GM12878 (cell line): Measurements from ENCODE around the gene HMGXB3. TPM values are rescaled to one million over a fixed set of nuclear protein-coding genes. Genes with fewer than 3 reads are reported as not detected.
"Not testable (repeated sequence)": the region's sequence is repeated elsewhere in the genome, so short reads cannot be mapped to it uniquely, and the experiment has no call there.

Experiments
- ATAC-seq: fragments of 200-7000 bp; cut with Tn5 transposase; 3 replicates; pipeline ENCODE4 v1.9.1; 2020; ENCODE audit warnings: mild to moderate bottlenecking, moderate library complexity
- BruUV-seq: library from RNA; stranded (reverse); fragments of 400-500 nt; replicated peaks from 2 replicates; lab custom pipeline; 2021; lab: Mats Ljungman, UMichigan
- CTCF ChIA-PET: fragments of 300-600 bp; sonication (Branson Sonifier 250); formaldehyde crosslinking; extraction: SDS; loops from one replicate; lab custom pipeline; 2021; ENCODE audit warnings: inconsistent platforms; lab: Yijun Ruan, JAX
- POLR2A ChIA-PET: fragments of 350-600 bp; formaldehyde crosslinking; extraction: SDS; loops from one replicate; lab custom pipeline; 2021; ENCODE audit warnings: inconsistent platforms; lab: Charles Lee
- RAD21 ChIA-PET: fragments of 300-600 bp; sonication (Branson Sonifier 250); formaldehyde crosslinking; loops from one replicate; lab custom pipeline; 2023; ENCODE audit warnings: antibody characterized with exemption; ENCODE audit not compliant: unreplicated experiment; lab: Charles Lee
- SMC1A ChIA-PET: fragments of 300-600 bp; sonication (Branson Sonifier 250); formaldehyde crosslinking; loops from one replicate; lab custom pipeline; 2023; ENCODE audit not compliant: unreplicated experiment, uncharacterized antibody; lab: Charles Lee
- DNase-seq: peaks from one replicate; pipeline ENCODE4 v3.0.0-alpha.2; 2011; ENCODE audit warnings: low read depth, low spot score
- FAIRE-seq: peaks from 3 replicates; lab custom pipeline; 2011; peaks lifted over from hg19 to GRCh38; lab: Jason Lieb, UNC
- H2AFZ ChIP-seq: 2 replicates; pipeline ENCODE4 v1.6.0; 2011; ENCODE audit warnings: low read depth, low read length, control low read depth; ENCODE audit not compliant: control insufficient read depth
- H3K27ac ChIP-seq: 2 replicates; pipeline ENCODE4 v1.5.1; 2011; ENCODE audit warnings: control low read depth; ENCODE audit not compliant: control insufficient read depth, insufficient read depth
- H3K27me3 ChIP-seq, 2 experiments: replicated peaks in 1 of 2; 2 replicates each; pipeline versions ENCODE4 v1.6.0 to v1.6.1; 2011; ENCODE audit warnings: low read length in 1 of 2; ENCODE audit not compliant: control insufficient read depth in 2 of 2, insufficient read depth in 2 of 2
- H3K36me3 ChIP-seq, 2 experiments: 2 replicates each; pipeline ENCODE4 v1.5.1; 2011; ENCODE audit warnings: low read length in 1 of 2; ENCODE audit not compliant: control insufficient read depth in 2 of 2, insufficient read depth in 2 of 2
- H3K4me1 ChIP-seq: 2 replicates; pipeline ENCODE4 v1.6.1; 2011; ENCODE audit warnings: mild to moderate bottlenecking, low read length, moderate library complexity, mixed read lengths; ENCODE audit not compliant: control insufficient read depth, insufficient read depth
- H3K4me2 ChIP-seq: 2 replicates; pipeline ENCODE4 v1.6.0; 2011; ENCODE audit warnings: control low read depth; ENCODE audit not compliant: control insufficient read depth, insufficient read depth
- H3K4me3 ChIP-seq: fragments of 200-600 bp; sonication (generic); 2 replicates; pipeline ENCODE4 v1.5.1; 2016
- H3K79me2 ChIP-seq: 2 replicates; pipeline ENCODE4 v1.6.0; 2011; ENCODE audit warnings: low read length; ENCODE audit not compliant: control insufficient read depth, insufficient read depth
- H3K9ac ChIP-seq: 2 replicates; pipeline ENCODE4 v1.8.0; 2011; ENCODE audit warnings: low read length, control low read depth, mixed read lengths; ENCODE audit not compliant: control insufficient read depth, insufficient read depth
- H3K9me3 ChIP-seq: replicated peaks from 3 replicates; pipeline ENCODE4 v1.5.1; 2011; ENCODE audit warnings: mild to moderate bottlenecking, low read length; ENCODE audit not compliant: control insufficient read depth, insufficient read depth
- H4K20me1 ChIP-seq: 2 replicates; pipeline ENCODE4 v1.6.0; 2011; ENCODE audit not compliant: control insufficient read depth, insufficient read depth
- ATF2 ChIP-seq: IDR thresholded peaks from 2 replicates; pipeline ENCODE4 v1.6.1; 2012; ENCODE audit warnings: low read length, inconsistent platforms
- CEBPB ChIP-seq, 2 experiments: fragments of 150-350 bp in 1 of 2; IDR thresholded peaks; 2 replicates each; pipeline ENCODE4 v1.6.1; 2012 to 2014; ENCODE audit warnings: low read depth in 2 of 2, low read length in 2 of 2, borderline replicate concordance in 1 of 2, inconsistent platforms in 1 of 2
- CHD1 ChIP-seq: IDR thresholded peaks from 2 replicates; pipeline ENCODE4 v1.6.1; 2012; ENCODE audit warnings: low read depth, low read length, improper control_type of control experiment
- GATAD2B ChIP-seq: fragments of 450-650 bp; conservative IDR thresholded peaks from 2 replicates; pipeline ENCODE4 v1.6.1; 2017; ENCODE audit warnings: low read depth, mild to moderate bottlenecking, moderate library complexity
- IKZF2 ChIP-seq, 2 experiments: fragments of 450-650 bp; IDR thresholded peaks; 2 replicates each; pipeline ENCODE4 v1.6.1; 2017; ENCODE audit warnings: mild to moderate bottlenecking in 2 of 2, moderate library complexity in 2 of 2
- NFYB ChIP-seq: IDR thresholded peaks from 2 replicates; pipeline ENCODE4 v1.6.1; 2011; ENCODE audit warnings: low read depth, mild to moderate bottlenecking, low read length, improper control_type of control experiment, moderate library complexity; ENCODE audit not compliant: insufficient read depth
- PAX5 ChIP-seq: IDR thresholded peaks from 2 replicates; pipeline ENCODE4 v1.6.1; 2011; ENCODE audit warnings: low read depth, low read length, borderline replicate concordance
- PML ChIP-seq: IDR thresholded peaks from 2 replicates; pipeline ENCODE4 v1.6.1; 2012; ENCODE audit warnings: low read length, inconsistent platforms
- POLR2AphosphoS5 ChIP-seq: IDR thresholded peaks from 2 replicates; pipeline ENCODE4 v1.6.1; 2011; ENCODE audit warnings: mild to moderate bottlenecking, low read length, inconsistent platforms
- RELA ChIP-seq: fragments of 450-650 bp; IDR thresholded peaks from 2 replicates; pipeline ENCODE4 v1.8.0; 2014; ENCODE audit warnings: borderline replicate concordance; ENCODE audit not compliant: partially characterized antibody
- SKIL ChIP-seq: fragments of 450-650 bp; IDR thresholded peaks from 2 replicates; pipeline ENCODE4 v1.6.1; 2017; ENCODE audit warnings: mild to moderate bottlenecking, low read depth, inconsistent platforms; ENCODE audit not compliant: poor library complexity, severe bottlenecking
- ZBED1 ChIP-seq: IDR thresholded peaks from 2 replicates; pipeline ENCODE4 v1.6.1; 2016; ENCODE audit warnings: borderline replicate concordance
- ZZZ3 ChIP-seq: IDR thresholded peaks from 2 replicates; pipeline ENCODE4 v1.6.1; 2011; ENCODE audit warnings: low read depth; ENCODE audit not compliant: control insufficient read depth, insufficient read length
- WGBS: methylation state at CpG from one replicate; pipeline ENCODE4 v1.1.6; 2016; ENCODE audit warnings: low lambda C conversion rate; ENCODE audit not compliant: insufficient replicate concordance, insufficient coverage; ENCODE audit errors: missing lambda C conversion rate; 5-methylcytosine and 5-hydroxymethylcytosine counted together
- in situ Hi-C: fragments of 300-500 bp; cut with MboI; formaldehyde crosslinking; loops from 9 replicates; pipeline ENCODE4 v1.14.3; 2018; ENCODE audit warnings: mixed read lengths
- intact Hi-C: fragments of 100-400 bp; cut with micrococcal nuclease; formaldehyde crosslinking; loops from one replicate; pipeline ENCODE4 v1.14.2; 2022; ENCODE audit not compliant: unreplicated experiment
- polyA plus RNA-seq, 11 experiments: library from polyadenylated mRNA; depleted of rRNA in 4 of 11; unstranded in 6 of 11; stranded (reverse) in 5 of 11; fragments of >200 nt; fragmentation: Nextera tagmentation in 4 of 11; fragmentation: Illumina TruSeq in 1 of 11; extraction: Ambion mirVana in 4 of 11; extraction: Trizol in 1 of 11; gene quantifications; 1 replicate in 1 of 11; 2 replicates in 10 of 11; pipeline versions ENCODE4 v1.2.1 to v1.2.3, GENCODE V29; 2011 to 2016; ENCODE audit warnings: inconsistent platforms in 2 of 11, missing spikeins in 2 of 11, low read depth in 1 of 11
- total RNA-seq, 4 experiments: library from RNA; depleted of rRNA in 3 of 4; stranded (reverse); fragments of >200 nt in 3 of 4; fragmentation: Illumina TruSeq in 1 of 4; extraction: Trizol in 1 of 4; gene quantifications; 2 replicates each; pipeline versions ENCODE4 v1.2.1 to v1.2.3, GENCODE V29; 2013 to 2021

HMGXB3 gene
- total and polyA plus RNA-seq, 10 of the 15 experiments (the other 5 are each of a cell fraction or from before 2014, with no cell fraction given): 1.00 to 42.2 (median 28.1) TPM

- TF ChIP-seq SKIL: no peak
Measured at GRCh38 chr5:150026682-150027172, 26.2 kb downstream of the HMGXB3 start (continued).

GRCh38 chr5:150028047-150028446 is 27.5 kb downstream of the HMGXB3 start:
- ATAC-seq, H4K20me1 ChIP-seq, H3K9me3 ChIP-seq, RAD21 ChIA-PET, SMC1A ChIA-PET, H3K27ac ChIP-seq, POLR2A ChIA-PET, H3K9ac ChIP-seq, BruUV-seq, H3K79me2 ChIP-seq, DNase-seq, H3K4me2 ChIP-seq, intact Hi-C loops, in situ Hi-C loops, H3K4me3 ChIP-seq, H2AFZ ChIP-seq, FAIRE-seq, H3K4me1 ChIP-seq, H3K27me3 ChIP-seq: not testable (repeated sequence)
- CTCF ChIA-PET: interaction anchor here (1.2 kb wide), 1 partner anchor 21 kb away, joined by 3 read pairs; no protein-coding TSS in a partner anchor
- peaks cover 13 to 42% of the 10 kb centered on the region in 2 experiments for H3K36me3 ChIP-seq
- WGBS: 100% methylated on average over 1 of the region's 1 CpG

- CTCF ChIA-PET: interaction anchor here (0.7 to 3.4 kb wide), 3 partner anchors 27 to 89 kb away, joined by 3 to 17 read pairs (median 3); no protein-coding TSS in a partner anchor
- peaks cover 17 to 57% of the 10 kb centered on the region in 2 experiments for H3K36me3 ChIP-seq
- 99% methylated on average over 4 of the region's 4 CpGs for WGBS
- intact Hi-C loops: no loop called here
- no peaks in the 10 kb centered on the region for H3K9me3 ChIP-seq
- POLR2A ChIA-PET: no interaction called here
- H3K27ac ChIP-seq: no peak overlapping the region
- no peaks in the 10 kb centered on the region for H4K20me1 ChIP-seq
- BruUV-seq: no TSS peak
- H3K9ac ChIP-seq: no peak overlapping the region
- H3K27me3 ChIP-seq: no peaks in the 10 kb centered on the region
- H2AFZ ChIP-seq: no peak overlapping the region
- peaks cover 7% of the 10 kb centered on the region for H3K4me1 ChIP-seq
- FAIRE-seq: no peak
- no peak for DNase-seq
- H3K4me3 ChIP-seq: no peak overlapping the region
- RAD21 ChIA-PET: no interaction called here
- in situ Hi-C loops: no loop called here
- SMC1A ChIA-PET: interaction anchor here (1.6 kb wide), 1 partner anchor 10 kb away, joined by 4 read pairs; no protein-coding TSS in a partner anchor
- no peaks in the 10 kb centered on the region for H3K79me2 ChIP-seq
- ATAC-seq: no peak
- no peak overlapping the region for H3K4me2 ChIP-seq
- TF ChIP-seq RELA (no peak), ATF2 (no peak), CEBPB (IDR thresholded peaks at IDR 0.05; ENCODE audit: borderline replicate concordance in 1 of 2, low read depth in 2 of 2, low read length in 2 of 2) (no peak), CHD1 (no peak), GATAD2B (no peak), ZZZ3 (no peak), PAX5 (no peak), PML (no peak), NFYB (no peak), POLR2AphosphoS5 (no peak), ZBED1 (no peak), IKZF2 (IDR thresholded peaks at IDR 0.05) (no peak)
Measured at GRCh38 chr5:150033334-150033733, 32.8 kb downstream of the HMGXB3 start.
